NCI-H187 treated with DMSO at 0.1 percent for 48 hours (cell line): ENCODE results near the gene CEP41.
"Not testable (repeated sequence)": the region's sequence is repeated elsewhere in the genome, so short reads cannot be mapped to it uniquely, and the experiment has no call there.

Experiments used
- DNase-seq: peaks from one replicate; lab custom pipeline; 2025; lab: John Stamatoyannopoulos, UW

CEP41 gene

DNA sequence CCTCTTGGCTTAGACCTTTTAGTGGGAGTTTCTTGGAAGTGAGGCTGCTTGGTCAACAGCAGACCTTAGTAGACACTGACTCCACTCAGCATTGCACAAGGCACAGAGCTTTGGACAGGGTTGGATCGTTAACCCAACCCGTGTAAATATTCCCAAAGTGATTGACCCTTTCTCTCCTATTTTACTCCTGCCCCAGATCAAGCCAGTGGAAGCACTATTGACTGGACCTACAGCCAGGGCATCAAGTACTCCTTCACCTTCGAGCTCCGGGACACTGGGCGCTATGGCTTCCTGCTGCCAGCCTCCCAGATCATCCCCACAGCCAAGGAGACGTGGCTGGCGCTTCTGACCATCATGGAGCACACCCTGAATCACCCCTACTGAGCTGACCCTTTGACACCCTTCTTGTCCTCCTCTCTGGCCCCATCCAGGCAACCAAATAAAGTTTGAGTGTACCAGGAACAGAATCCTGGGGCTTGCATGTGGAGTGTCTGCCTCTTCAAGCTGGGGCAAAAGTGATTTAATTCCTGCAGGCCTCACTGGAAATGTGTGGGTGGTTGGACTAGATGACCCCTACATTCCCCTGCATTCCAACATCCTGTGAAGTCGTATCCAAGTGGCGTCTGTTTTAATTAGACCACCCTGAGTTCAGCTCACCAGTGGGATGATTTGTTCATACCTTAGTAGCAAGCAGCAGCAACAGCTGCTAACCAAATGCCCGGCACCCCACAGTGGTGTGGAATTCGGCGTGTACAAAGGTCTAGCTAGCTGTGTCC, 53.0 kb downstream of the CEP41 start:
- no peak for DNase-seq

DNA sequence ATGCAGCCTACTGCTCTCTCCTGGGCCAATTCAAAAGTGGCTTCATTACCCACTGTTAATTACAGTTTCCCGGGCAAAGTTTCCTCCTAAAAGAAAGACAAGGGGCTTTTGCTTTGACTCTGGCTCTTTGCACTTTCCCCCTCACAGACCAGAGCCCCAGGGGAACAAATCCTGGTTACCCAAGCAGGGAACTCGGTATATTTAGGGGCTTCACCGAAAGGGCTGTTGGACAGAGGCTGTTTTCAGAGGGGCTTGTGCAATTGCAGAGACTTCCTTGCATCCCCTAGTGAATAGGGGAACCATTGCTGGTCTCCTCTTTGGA, 53.5 kb downstream of the CEP41 start:
- DNase-seq, result no peak

DNA sequence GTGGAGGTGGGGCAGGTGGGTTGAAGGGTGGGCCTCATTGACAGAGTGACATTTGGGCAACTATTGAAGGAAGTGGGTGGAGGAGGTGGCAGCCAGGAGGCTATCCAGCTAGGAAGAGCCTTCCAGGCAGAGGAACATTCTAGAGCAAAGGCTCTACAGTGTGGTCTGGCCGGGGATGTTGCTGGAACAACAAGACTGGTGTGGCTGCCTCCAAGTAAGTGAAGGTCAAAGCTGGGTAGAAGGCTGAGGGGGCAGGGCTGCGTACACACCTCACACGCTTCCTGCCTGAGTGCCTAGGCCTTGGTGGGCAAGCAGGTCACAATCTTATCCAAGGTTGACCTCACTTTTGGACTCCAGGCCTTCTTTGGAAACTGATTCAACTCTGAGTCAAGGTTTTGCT, 53.9 kb downstream of the CEP41 start:
- no peak for DNase-seq

DNA sequence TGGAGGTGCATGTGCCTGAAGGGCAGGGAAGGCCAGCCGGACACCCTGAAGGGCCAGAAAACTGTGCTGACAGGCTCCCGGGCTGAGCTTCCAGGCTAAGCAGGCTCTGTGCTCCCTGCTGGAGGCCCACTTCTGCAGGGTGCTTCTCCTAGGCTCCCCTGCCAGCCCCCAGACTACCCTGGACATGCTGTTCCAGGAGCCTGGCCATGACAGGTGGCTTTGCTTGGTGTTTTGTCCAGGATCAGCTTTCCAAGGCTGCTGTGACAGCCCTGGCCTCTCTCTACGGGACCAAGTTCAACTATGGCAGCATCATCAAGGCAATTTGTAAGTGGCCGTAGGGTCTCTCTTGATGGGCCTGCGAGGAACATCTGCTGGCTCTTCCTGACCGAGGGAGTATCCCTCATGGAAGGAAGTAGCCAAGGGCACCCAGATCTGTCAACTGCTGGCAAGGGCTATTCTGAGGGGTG, 55.2 kb downstream of the CEP41 start:
- DNase-seq, result no peak

DNA sequence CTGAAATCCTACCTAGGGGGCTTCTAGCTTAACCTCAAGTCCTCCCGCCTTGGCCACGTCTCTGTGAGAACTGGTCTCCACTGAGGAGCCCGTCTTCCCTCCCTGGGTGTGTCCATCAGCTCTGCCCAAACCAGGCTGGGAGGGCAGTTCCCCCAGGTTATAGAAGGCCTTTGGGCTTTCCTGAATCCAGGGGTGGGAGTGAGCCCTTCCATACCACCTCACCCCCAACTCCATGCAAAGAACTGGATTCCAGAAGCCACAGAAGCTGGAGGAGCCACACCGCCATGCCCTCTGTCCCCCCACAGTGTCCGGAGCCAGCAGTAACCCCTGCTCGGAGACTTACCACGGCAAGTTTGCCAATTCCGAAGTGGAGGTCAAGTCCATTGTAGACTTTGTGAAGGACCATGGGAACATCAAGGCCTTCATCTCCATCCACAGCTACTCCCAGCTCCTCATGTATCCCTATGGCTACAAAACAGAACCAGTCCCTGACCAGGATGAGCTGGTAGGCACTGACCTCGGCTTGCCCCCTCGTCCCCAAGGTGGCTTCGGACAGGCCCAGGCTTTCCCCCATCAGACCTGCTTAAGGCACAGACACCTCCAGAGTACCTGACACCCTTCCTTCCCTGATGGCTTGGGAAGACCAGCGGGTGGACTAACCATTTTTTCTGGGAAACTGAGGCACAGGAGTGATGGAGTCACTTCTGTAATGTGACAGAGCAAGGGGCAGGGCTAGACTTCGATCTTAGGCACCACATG, 55.8 kb downstream of the CEP41 start:
- no peak for DNase-seq

DNA sequence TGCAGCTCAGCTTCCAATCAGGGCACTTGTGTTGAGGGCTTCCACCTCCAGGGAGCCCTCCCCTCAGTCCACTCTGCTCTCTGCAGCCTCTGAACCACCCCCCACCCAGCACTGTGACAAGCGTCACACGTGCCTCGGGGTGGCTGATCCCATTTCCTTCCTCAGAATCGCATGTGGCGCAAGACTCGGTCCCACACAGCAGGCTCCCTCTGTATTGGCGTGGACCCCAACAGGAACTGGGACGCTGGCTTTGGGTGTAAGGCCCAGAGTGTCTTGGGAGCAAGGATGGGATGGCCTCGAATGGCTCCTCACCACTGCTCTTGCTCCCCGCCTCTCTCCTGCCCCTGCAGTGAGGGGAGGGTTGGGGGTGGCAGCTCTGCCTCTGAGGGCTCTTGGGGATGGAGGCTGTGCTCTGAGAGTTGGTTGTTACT, 56.4 kb downstream of the CEP41 start:
- no peak for DNase-seq

DNA sequence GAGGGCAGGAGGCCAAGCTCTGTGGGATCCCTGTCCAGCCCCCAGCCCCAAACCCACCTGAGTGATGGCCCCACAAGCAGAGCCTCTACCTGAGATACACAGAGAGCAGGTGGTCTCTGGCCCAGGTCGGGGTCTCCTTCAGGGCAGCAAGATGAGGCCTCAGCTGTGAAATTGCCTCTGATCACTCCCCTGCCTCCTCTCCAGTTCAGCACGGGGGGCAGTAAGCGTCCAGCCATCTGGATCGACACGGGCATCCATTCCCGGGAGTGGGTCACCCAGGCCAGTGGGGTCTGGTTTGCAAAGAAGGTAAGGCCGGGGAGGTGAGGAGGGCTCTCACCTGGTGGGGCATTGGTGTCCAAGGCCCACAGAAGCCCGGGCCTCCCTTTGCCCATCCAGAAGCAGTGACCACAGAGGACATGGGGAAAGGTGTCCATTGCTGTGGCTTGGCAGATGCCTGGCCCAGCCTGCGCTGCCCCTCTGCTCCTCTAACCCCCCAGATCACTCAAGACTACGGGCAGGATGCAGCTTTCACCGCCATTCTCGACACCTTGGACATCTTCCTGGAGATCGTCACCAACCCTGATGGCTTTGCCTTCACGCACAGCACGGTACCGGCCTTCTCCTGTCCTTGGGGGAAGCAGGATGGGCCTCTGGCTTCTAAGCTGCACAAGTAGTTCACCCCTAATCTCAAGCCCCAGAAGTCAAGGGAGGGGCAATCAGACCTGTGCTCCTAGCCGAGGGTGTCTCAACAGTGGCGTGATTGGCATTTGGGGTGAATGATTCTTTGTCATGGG, 57.4 kb downstream of the CEP41 start:
- no peak for DNase-seq

DNA sequence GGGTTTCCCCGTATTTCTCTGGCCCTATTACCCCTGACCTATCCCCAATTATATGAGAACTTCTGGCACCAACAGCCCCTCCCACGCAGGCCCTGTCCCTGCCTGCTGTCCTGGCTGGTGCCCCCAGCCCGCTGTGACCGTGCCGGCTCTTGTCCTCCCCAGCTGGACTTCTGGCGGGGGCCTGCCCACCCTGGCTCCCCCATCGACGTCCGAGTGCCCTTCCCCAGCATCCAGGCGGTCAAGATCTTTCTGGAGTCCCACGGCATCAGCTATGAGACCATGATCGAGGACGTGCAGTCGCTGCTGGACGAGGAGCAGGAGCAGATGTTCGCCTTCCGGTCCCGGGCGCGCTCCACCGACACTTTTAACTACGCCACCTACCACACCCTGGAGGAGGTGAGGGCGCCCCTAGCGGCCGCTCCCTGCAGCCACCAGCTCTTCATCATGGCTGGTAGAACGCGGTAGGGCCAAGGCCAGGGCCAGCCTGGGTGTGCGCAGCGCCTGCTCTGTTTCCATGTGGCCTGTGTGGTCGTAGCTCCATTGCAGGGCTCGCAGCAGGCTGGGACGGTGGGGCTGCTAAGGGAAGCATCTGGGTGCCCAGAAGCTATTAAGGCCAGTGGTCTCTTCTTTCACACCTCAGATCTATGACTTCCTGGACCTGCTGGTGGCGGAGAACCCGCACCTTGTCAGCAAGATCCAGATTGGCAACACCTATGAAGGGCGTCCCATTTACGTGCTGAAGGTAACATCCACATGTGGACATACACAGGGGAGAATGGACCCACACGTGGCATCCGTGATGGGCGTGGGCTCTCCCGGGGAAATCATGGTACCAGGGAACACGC, 59.1 kb downstream of the CEP41 start:
- DNase-seq, result no peak

DNA sequence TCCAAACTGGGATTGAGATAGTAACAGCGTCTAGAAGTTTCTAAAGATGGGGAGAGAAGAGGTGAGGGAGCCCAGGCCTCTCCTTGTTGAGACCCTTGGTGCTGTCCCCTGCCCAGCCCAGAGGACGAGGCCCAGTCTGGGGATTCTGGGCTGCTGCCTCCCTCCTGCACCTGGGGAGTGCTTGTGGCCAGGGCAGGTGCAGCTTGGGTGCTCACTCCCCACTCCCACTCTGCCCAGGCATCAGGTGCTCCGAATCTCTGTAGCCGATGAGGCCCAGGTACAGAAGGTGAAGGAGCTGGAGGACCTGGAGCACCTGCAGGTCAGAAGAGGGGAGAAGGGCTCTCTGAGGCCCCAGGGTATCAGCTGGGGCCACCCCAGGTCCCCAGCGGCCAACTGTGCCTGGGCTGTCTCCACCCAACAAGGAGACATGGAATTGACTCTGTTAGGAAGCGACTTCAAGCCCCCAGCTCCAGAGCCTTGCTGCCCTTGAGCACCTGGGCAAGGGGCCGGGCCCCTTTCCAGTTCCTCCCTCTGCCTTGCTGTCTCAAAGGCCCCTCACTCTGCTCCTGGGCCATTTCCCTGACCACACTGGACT, 59.9 kb downstream of the CEP41 start:
- no peak for DNase-seq

DNA sequence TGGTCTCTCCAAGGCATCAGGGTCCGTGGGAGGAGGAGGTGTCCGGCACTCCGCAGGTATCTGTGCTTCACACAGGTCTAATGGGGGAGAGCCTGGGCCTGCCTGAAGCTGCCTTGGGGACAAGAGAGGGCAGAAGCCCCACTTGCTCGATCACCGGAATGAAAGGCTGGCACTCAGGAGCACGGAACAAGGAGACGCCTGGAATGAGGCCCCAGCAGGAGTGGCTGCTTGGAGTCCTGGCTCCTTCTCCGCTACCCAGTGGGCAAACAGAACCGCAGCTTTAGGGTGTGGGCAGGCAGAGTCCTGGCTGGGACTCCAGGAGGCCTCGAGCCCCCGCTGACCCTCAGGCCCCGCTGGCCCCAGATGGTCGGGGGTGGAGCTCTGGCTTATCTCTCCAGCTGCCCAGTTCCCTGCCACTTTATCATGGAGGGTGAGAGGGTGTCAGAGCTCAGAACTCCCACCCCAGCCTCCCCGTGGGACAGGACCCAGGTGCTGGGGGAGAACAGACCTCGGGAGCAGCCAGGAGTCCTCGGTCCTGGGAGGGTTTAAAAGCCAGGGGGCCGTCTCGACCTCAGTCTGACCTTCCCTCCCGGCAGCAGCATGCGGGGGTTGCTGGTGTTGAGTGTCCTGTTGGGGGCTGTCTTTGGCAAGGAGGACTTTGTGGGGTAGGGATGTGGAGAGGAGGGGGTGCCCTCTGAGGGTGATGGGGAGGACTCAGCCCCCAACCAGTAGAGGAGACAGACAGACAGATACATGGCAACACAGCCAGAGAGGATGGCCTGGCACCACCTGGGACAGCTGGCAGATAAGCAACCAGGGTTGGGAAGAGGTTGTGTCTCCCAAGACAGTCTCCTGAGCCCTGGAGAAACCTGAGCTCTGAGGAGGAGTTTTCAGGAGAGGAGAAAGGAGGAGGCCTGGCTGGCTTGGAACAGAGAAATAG, 60.6 kb downstream of the CEP41 start, which contains the start of gene CPA1:
TSS of gene CPA1 (plus strand) at position 574 of the 940 bp plus-strand sequence. CDS start at position 601, 27 bp downstream.
- DNase-seq, result no peak

DNA sequence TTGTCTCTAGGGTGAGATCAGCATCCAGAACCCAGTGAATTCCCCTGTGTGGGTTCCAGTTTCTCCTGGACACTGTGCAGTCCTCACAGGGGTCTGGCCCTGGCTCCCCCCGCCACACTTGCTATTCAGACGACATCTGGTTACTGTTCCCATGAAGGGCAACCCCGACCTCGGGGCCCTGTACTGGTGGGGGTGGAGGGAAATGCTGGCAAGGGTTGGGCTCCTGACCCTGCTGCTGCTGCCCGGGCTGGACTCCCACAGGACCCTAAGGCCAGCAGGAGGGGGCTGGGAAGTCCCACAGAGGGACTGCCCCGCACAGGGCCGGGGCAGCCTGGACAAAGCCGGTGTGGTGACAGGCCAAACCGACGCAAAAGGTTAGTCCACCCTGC, 61.3 kb downstream of the CEP41 start:
- no peak for DNase-seq

DNA sequence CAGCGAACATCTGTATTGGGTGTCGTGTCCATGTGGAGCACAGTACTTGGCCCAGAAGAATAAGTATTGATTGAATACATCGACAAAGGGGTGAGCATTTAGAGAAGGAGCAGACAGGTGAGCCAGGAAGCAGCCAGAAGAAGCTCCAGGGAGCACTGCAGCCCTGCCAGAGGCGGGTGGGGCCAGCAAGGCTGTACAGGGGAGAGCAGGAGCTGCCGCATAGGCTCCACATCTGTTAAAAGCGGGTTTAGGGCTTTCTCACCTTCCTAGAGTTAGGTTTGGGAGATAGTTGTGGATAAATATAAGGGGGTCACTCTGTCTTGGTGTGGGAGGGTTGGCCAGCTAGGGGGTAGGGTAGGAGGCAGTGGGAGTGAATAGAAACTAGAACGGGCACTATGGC, 61.8 kb downstream of the CEP41 start:
- no peak for DNase-seq

DNA sequence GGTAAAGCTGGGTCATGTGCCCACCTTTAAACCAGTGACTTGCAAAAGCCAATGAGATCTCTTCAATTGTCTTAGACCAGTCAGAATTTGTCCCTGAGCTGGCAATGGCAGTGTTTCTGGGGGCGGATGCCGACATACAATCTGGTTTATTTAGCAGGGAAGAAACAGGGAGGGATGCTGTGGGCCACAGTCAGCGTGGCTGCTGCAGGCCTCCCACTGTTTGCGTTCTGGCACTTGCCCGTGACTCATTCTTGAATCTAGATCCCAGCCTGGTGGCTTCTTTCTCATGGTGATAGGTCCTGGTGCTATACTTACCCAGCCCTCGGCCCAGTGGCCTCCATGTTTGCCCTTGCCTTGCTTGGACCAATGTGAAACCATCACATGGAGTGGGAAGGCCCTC, 63.6 kb downstream of the CEP41 start:
- DNase-seq, result no peak

DNA sequence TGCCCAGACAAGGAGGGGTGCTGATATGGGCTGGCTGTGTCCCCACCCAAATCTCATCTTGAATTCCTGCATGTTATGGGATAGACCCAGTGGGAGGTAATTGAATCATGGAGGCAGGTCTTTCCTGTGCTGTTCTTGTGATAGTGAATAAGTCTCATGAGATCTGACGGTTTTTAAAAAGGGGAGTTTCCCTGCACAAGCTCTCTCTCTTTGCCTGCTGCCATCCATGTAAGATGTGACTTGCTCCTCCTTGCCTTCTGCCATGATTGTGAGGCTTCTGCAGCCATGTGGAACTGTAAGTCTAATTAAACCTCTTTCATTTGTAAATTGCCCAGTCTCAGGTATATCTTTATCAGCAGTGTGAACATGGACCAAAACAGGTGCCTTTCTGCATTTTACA, 64.4 kb downstream of the CEP41 start:
- not testable (repeated sequence) for DNase-seq

DNA sequence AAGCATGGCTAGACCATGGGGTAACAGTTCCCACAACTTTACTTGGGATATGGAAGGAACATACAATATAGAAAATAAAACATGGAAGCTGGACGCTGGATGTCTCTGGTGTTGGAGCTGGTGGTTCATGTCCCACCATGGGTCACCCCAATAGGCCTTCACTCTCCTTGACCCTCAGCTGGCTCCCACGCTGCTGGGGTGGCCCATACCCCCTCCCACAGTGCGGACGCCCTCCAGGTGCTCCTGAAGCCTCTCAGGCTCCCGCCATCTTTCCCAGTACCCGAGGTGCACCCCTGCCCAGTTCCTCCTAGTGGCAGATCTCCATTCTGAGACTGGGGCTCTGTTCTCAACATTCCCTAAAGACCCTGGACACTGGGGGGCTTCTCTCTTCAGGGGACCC, 66.3 kb downstream of the CEP41 start:
- no peak for DNase-seq

DNA sequence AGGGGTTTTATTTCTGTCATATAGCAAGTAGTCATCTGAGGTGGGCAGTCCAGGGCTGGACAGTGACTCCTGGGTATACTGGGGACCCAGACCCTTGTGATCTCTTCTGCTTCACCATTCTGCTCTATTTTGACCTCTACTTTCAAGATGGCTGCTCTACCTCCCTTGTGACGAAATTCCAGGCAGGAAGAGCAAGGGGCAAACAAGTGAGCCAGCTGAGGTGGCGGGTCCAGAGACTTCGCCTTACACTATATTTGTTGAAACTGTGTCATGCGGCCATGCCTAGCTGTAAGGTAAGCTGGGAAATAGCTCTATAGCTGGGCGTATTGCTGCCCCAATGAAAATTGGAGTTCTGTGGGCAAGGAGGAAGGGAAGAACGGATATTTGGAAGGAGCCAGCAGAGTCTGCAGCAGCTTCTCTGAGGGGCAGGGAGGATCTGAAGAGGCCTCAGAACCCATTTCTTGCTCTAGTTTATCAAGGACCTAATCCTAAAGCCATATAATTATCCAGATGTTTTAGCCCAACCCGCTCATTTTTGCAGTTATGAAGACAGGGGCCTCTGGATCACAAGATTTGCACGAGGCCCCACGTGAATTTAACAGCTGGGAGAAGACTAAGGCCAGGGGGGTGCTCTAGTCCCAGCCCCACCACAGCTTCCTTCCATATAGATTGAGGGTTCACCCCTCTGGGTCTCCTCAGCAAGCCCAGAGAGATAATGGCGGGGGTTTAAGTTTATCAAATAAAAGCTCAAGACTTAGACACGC, 68.2 kb downstream of the CEP41 start:
- DNase-seq, result no peak

DNA sequence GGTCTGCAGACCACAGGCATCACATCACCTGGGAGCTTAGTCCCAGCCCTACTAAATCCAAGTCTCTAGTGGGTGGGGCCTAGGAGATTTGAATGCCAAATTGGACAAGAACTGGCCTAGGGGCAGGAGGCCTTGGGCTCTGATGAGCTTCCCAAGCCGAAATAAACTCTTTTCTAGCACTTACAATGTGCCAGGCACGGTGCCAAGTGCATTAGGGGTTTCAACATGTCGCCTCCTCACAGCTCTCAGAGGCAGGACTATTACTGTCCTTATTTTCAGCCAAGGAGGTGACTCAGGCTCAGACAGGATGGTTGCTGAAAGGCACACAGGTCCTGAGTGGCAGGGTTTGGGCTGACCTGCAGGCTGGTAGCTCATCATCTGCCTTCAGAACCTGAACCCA, 69.8 kb downstream of the CEP41 start:
- DNase-seq, result no peak

DNA sequence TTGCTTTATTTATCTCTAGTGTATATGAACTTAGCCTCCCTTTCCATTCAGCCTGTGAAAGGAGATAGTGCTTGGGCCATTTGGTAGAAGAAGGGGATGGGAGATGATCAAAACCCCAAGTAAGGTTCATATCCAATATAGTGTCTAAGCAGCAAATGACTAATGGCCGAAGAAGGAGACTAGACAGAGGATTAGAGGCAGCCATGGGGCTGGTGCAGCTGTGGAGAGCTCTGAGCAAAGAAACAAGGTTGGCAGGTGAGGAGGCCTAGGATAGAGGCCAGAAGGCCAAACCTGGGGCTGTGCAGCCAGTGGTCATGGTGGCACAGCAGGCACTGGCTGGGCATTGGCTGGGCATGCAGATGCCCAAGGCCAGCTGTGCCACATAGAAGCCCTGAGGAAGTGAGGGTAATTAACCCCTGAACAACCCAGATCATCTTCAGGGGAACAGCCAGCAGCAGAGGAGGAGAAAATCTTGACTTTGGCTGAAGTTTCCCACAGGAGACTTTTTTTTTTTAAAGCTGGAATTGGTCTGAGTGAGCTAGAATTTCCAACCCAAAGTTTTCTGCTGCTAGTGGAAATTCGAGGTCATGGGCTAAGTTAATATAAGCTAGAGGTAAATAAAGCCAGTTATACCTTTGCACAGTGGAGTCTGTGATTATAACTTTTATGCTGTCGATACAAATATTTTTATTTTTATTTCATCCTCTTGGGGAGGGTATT, 70.8 kb downstream of the CEP41 start:
- DNase-seq, result no peak
